HEK293 (cell line): ENCODE data around the gene LBH.

ENCODE experiments used
- CTCF ChIA-PET: fragments of 350-600 bp; formaldehyde crosslinking; extraction: SDS; loops from one replicate; lab custom pipeline; 2021; ENCODE audit warnings: antibody characterized with exemption; lab: Yijun Ruan, JAX
- POLR2A ChIA-PET: fragments of 300-600 bp; formaldehyde crosslinking; extraction: SDS; loops from one replicate; lab custom pipeline; 2020; ENCODE audit warnings: antibody characterized with exemption, inconsistent platforms; lab: Yijun Ruan, JAX
- H3K27ac ChIP-seq: fragments of 200-500 bp; sonication (Bioruptor generic); 2 replicates; pipeline ENCODE4 v1.5.1; 2014; ENCODE audit warnings: low read depth, low read length, control low read depth, inconsistent platforms; ENCODE audit errors: extremely low read depth
- H3K36me3 ChIP-seq, 2 experiments: fragments of 200-500 bp in 1 of 2; sonication (Bioruptor generic) in 1 of 2; 1 replicate in 1 of 2; 2 replicates in 1 of 2; pipeline ENCODE4 v1.5.1; 2014 to 2017; ENCODE audit warnings: inconsistent platforms in 2 of 2, low read length in 2 of 2; ENCODE audit not compliant: control insufficient read depth in 2 of 2, insufficient read depth in 1 of 2
- H3K4me1 ChIP-seq: fragments of 200-500 bp; sonication (Bioruptor generic); 2 replicates; pipeline ENCODE4 v1.5.1; 2014; ENCODE audit warnings: mild to moderate bottlenecking, low read length, inconsistent platforms; ENCODE audit not compliant: control insufficient read depth, insufficient read depth
- H3K4me3 ChIP-seq: 2 replicates; pipeline ENCODE4 v1.5.1; 2011; ENCODE audit warnings: low read depth, mild to moderate bottlenecking, control low read depth, low read length, moderate library complexity
- H3K9me3 ChIP-seq: fragments of 200-500 bp; sonication (Bioruptor generic); 2 replicates; pipeline ENCODE4 v1.5.1; 2014; ENCODE audit warnings: low read depth, low read length, inconsistent platforms; ENCODE audit not compliant: control insufficient read depth, insufficient read depth
- BCL11A ChIP-seq: fragments of 450-650 bp; formaldehyde crosslinking; IDR thresholded peaks from 2 replicates; pipeline ENCODE4 v1.5.1; 2016; ENCODE audit warnings: low read depth, missing biosample characterization, missing genetic modification characterization
- BCL11B ChIP-seq: fragments of 450-650 bp; formaldehyde crosslinking; IDR thresholded peaks from 2 replicates; pipeline ENCODE4 v1.5.1; 2016; ENCODE audit warnings: low read depth, missing biosample characterization, missing genetic modification characterization
- PRDM1 ChIP-seq: fragments of 450-650 bp; formaldehyde crosslinking; IDR thresholded peaks from 2 replicates; pipeline ENCODE4; 2016; ENCODE audit warnings: missing biosample characterization, missing genetic modification characterization
- SCRT2 ChIP-seq: fragments of 450-650 bp; formaldehyde crosslinking; IDR thresholded peaks from 2 replicates; pipeline ENCODE4 v1.5.1; 2016; ENCODE audit warnings: missing biosample characterization, missing genetic modification characterization
- ZIC2 ChIP-seq: fragments of 450-650 bp; formaldehyde crosslinking; IDR thresholded peaks from 2 replicates; pipeline ENCODE4 v1.5.1; 2016; ENCODE audit warnings: missing biosample characterization, missing genetic modification characterization
- ZNF112 ChIP-seq: fragments of 450-650 bp; formaldehyde crosslinking; IDR thresholded peaks from 2 replicates; pipeline ENCODE4 v1.5.0; 2017; ENCODE audit warnings: missing biosample characterization, missing genetic modification characterization
- ZNF157 ChIP-seq: fragments of 450-650 bp; formaldehyde crosslinking; IDR thresholded peaks from 2 replicates; pipeline ENCODE4 v1.5.1; 2016; ENCODE audit warnings: missing biosample characterization, missing genetic modification characterization
- ZNF174 ChIP-seq: fragments of 450-650 bp; formaldehyde crosslinking; IDR thresholded peaks from 2 replicates; pipeline ENCODE4 v1.5.0; 2017; ENCODE audit warnings: missing biosample characterization, mild to moderate bottlenecking, missing genetic modification characterization
- ZNF19 ChIP-seq: fragments of 450-650 bp; formaldehyde crosslinking; IDR thresholded peaks from 2 replicates; pipeline ENCODE4; 2016; ENCODE audit warnings: missing biosample characterization, missing genetic modification characterization, low read depth
- ZNF202 ChIP-seq: fragments of 450-650 bp; formaldehyde crosslinking; IDR thresholded peaks from 2 replicates; pipeline ENCODE4 v1.5.1; 2016; ENCODE audit warnings: missing biosample characterization, missing genetic modification characterization, borderline replicate concordance
- ZNF23 ChIP-seq: fragments of 450-650 bp; formaldehyde crosslinking; IDR thresholded peaks from 2 replicates; pipeline ENCODE4 v1.5.1; 2016; ENCODE audit warnings: missing biosample characterization, missing genetic modification characterization, borderline replicate concordance
- ZNF621 ChIP-seq: fragments of 450-650 bp; formaldehyde crosslinking; IDR thresholded peaks from 2 replicates; pipeline ENCODE4 v1.5.1; 2017; ENCODE audit warnings: missing biosample characterization, missing genetic modification characterization
- ZNF776 ChIP-seq: fragments of 450-650 bp; formaldehyde crosslinking; IDR thresholded peaks from 2 replicates; pipeline ENCODE4 v1.5.0; 2017; ENCODE audit warnings: missing biosample characterization, missing genetic modification characterization, borderline replicate concordance
- ZNF785 ChIP-seq: fragments of 450-650 bp; formaldehyde crosslinking; IDR thresholded peaks from 2 replicates; pipeline ENCODE4 v1.5.1; 2016; ENCODE audit warnings: missing biosample characterization, missing genetic modification characterization
- ZSCAN16 ChIP-seq: fragments of 450-650 bp; formaldehyde crosslinking; IDR thresholded peaks from 2 replicates; pipeline ENCODE4 v1.5.1; 2016; ENCODE audit warnings: missing biosample characterization, missing genetic modification characterization
- TF ChIP-seq, protein P1 (sequence below): fragments of 450-650 bp; formaldehyde crosslinking; IDR thresholded peaks from 2 replicates; pipeline ENCODE4 v1.5.1; 2017; ENCODE audit warnings: missing biosample characterization, missing genetic modification characterization
- TF ChIP-seq, protein P2 (sequence below): fragments of 450-650 bp; formaldehyde crosslinking; IDR thresholded peaks from 2 replicates; pipeline ENCODE4 v1.5.1; 2016; ENCODE audit warnings: missing biosample characterization, missing genetic modification characterization

LBH gene

DNA sequence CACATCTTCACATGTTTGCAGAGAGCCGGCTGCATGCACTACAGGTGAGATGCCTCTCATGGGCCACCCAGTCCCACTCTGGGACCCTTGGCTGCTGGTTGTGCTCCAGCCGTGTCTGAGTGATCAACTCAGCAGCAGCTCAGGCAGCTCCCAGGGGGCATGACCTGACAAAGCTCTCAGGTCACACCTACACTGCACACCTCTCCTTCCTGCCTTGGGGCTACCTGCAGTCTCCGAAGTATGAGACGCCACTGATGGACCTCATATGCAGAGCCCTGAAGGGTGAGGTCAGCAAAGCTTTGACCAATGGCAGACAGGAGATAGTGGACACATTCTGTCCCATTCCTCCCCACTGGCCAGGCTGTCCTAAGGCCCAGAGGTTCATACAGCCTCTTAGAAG lies 51.4 kb downstream of the LBH start:
- Histone ChIP-seq H3K4me3 (no peak overlapping the region), H3K4me1 (no peaks in the 10 kb centered on the region), H3K36me3 (no peaks in the 10 kb centered on the region), H3K27ac (no peak overlapping the region), H3K9me3 (no peaks in the 10 kb centered on the region)
- ChIA-PET CTCF (no interaction called here), POLR2A (interaction anchor here (1.1 kb wide), 2 partner anchors 51 to 52 kb away, joined by 8 read pairs; partner anchors contain the start of gene LBH)
- TF ChIP-seq, protein P1, sequence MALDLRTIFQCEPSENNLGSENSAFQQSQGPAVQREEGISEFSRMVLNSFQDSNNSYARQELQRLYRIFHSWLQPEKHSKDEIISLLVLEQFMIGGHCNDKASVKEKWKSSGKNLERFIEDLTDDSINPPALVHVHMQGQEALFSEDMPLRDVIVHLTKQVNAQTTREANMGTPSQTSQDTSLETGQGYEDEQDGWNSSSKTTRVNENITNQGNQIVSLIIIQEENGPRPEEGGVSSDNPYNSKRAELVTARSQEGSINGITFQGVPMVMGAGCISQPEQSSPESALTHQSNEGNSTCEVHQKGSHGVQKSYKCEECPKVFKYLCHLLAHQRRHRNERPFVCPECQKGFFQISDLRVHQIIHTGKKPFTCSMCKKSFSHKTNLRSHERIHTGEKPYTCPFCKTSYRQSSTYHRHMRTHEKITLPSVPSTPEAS (tag by site-specific recombination), result no peak

DNA sequence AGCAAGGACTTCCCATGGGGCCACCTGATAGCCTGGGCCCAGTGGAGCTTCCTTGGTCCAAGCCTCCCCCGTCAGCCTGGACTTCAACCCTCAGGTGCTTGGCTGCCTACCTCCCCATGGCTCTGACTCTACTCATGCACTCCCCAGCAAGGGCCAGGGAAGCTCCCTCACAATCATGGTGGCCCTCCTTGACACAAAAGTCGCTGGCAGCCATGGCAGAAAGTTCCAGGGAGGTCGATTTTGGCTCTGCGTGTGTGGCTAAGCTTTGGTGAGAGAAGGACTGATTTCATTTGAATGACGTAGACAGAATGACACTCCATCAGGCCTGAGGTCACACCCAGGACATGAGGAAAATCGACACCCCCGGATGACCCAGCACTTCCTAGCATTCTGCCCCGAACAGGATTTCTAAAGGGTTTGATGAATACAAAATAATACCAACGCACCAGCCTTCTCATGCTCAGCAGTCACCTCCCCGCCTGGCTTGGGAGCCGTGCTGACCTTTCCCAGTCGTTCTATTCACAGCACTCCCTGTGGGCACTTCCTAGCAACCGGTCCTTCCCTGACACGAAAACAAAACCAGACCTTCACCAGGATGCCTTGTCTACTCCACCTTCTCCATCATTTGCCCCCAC lies 52.7 kb downstream of the LBH start:
- Histone ChIP-seq H3K36me3 (no peaks in the 10 kb centered on the region), H3K4me3 (no peak overlapping the region), H3K4me1 (no peaks in the 10 kb centered on the region), H3K9me3 (no peaks in the 10 kb centered on the region), H3K27ac (no peak overlapping the region)
- no peak for TF ChIP-seq ZNF23
- no peak for TF ChIP-seq ZNF621 (tag by site-specific recombination)
- no peak for TF ChIP-seq BCL11A (tag by site-specific recombination)
- ChIA-PET POLR2A (interaction anchor here (1.1 kb wide), 1 partner anchor 53 kb away, joined by 8 read pairs; the partner anchor contains the start of gene LBH), CTCF (interaction anchor here (0.5 to 1.2 kb wide), 2 partner anchors 45 to 50 kb away, joined by 3 read pairs; no protein-coding TSS in a partner anchor)

- no peak overlapping the region for H3K4me3 ChIP-seq
- TF ChIP-seq ZNF19 (no peak), ZNF202 (no peak), ZNF112 (tag by site-specific recombination) (no peak), ZSCAN16 (tag by site-specific recombination) (no peak), PRDM1 (tag by site-specific recombination) (no peak), ZNF776 (tag by site-specific recombination) (no peak), ZNF785 (no peak), SCRT2 (no peak), ZIC2 (tag by site-specific recombination) (no peak), ZNF174 (no peak), BCL11B (tag by site-specific recombination) (no peak), ZNF157 (tag by site-specific recombination) (no peak)
- TF ChIP-seq, protein P2, sequence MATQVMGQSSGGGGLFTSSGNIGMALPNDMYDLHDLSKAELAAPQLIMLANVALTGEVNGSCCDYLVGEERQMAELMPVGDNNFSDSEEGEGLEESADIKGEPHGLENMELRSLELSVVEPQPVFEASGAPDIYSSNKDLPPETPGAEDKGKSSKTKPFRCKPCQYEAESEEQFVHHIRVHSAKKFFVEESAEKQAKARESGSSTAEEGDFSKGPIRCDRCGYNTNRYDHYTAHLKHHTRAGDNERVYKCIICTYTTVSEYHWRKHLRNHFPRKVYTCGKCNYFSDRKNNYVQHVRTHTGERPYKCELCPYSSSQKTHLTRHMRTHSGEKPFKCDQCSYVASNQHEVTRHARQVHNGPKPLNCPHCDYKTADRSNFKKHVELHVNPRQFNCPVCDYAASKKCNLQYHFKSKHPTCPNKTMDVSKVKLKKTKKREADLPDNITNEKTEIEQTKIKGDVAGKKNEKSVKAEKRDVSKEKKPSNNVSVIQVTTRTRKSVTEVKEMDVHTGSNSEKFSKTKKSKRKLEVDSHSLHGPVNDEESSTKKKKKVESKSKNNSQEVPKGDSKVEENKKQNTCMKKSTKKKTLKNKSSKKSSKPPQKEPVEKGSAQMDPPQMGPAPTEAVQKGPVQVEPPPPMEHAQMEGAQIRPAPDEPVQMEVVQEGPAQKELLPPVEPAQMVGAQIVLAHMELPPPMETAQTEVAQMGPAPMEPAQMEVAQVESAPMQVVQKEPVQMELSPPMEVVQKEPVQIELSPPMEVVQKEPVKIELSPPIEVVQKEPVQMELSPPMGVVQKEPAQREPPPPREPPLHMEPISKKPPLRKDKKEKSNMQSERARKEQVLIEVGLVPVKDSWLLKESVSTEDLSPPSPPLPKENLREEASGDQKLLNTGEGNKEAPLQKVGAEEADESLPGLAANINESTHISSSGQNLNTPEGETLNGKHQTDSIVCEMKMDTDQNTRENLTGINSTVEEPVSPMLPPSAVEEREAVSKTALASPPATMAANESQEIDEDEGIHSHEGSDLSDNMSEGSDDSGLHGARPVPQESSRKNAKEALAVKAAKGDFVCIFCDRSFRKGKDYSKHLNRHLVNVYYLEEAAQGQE (tag by site-specific recombination), result no peak
- H3K4me1 ChIP-seq, result no peaks in the 10 kb centered on the region
- no peaks in the 10 kb centered on the region for H3K9me3 ChIP-seq
- H3K36me3 ChIP-seq, result no peaks in the 10 kb centered on the region
- no peak overlapping the region for H3K27ac ChIP-seq
- POLR2A ChIA-PET, result interaction anchor here (1.0 kb wide), 1 partner anchor 53 kb away, joined by 5 read pairs; no protein-coding TSS in a partner anchor
- CTCF ChIA-PET, result interaction anchor here (3.1 kb wide), 1 partner anchor 48 kb away, joined by 6 read pairs; no protein-coding TSS in a partner anchor
Observed at GRCh38 chr2:30285758-30286157, 54.4 kb downstream of the LBH start.
